Activated CD8-positive, alpha-beta T cell treated with anti-CD3 and anti-CD28 coated beads, Interleukin-2, amount 10 ng/mL, durations not matched to agents 7 days and 5 days (primary cell): ENCODE results near the gene KLK8. TPM values are rescaled to one million over a fixed set of nuclear protein-coding genes. Genes with fewer than 3 reads are reported as not detected.

Experiments used
- ATAC-seq: fragments of 150-1000 bp; cut with Tn5 transposase; one replicate; pipeline ENCODE4 v1.10.0; 2021; ENCODE audit warnings: moderate library complexity
- CTCF ChIA-PET: fragments of 350-600 bp; sonication (Branson Sonifier 250); formaldehyde crosslinking; loops from one replicate; lab custom pipeline; 2021; ENCODE audit warnings: antibody characterized with exemption; lab: Charles Lee
- POLR2A ChIA-PET: fragments of 350-600 bp; sonication (Branson Sonifier 250); formaldehyde crosslinking; loops from one replicate; lab custom pipeline; 2021; ENCODE audit warnings: antibody characterized with exemption; lab: Charles Lee
- DNase-seq: peaks from one replicate; pipeline ENCODE4 v3.0.0-alpha.2; 2020
- H3K27ac Mint-ChIP-seq: one replicate; pipeline ENCODE4 v1.8.0; 2021; ENCODE audit warnings: mild to moderate bottlenecking, mixed read lengths
- H3K27me3 Mint-ChIP-seq: one replicate; pipeline ENCODE4 v1.8.0; 2021; ENCODE audit warnings: low read depth, mixed read lengths
- H3K36me3 Mint-ChIP-seq: one replicate; pipeline ENCODE4 v1.8.0; 2021; ENCODE audit warnings: low read depth, mixed read lengths
- H3K4me1 Mint-ChIP-seq: one replicate; pipeline ENCODE4 v1.8.0; 2021; ENCODE audit warnings: low read depth, mixed read lengths
- H3K4me3 Mint-ChIP-seq: one replicate; pipeline ENCODE4 v1.8.0; 2021; ENCODE audit warnings: mild to moderate bottlenecking, mixed read lengths
- H3K9me3 Mint-ChIP-seq: one replicate; pipeline ENCODE4 v1.8.0; 2022; ENCODE audit warnings: mixed read lengths; ENCODE audit not compliant: insufficient read depth
- total RNA-seq, 2 experiments: library from RNA; stranded (reverse); gene quantifications; one replicate each; pipeline ENCODE4 v1.2.3, GENCODE V29; 2021

KLK8 gene
- total RNA-seq, 2 experiments from 2014 or later = not detected

- ATAC-seq = no peak
- no peak overlapping the region for H3K27ac Mint-ChIP-seq
- peaks cover 10% of the 10 kb centered on the region for H3K27me3 Mint-ChIP-seq
- ChIA-PET CTCF (no interaction called here), POLR2A (no interaction called here)
- no peaks in the 10 kb centered on the region for H3K36me3 Mint-ChIP-seq
- no peaks in the 10 kb centered on the region for H3K9me3 Mint-ChIP-seq
- no peak for DNase-seq
- no peaks in the 10 kb centered on the region for H3K4me1 Mint-ChIP-seq
- no peak overlapping the region for H3K4me3 Mint-ChIP-seq
These were observed 25.9 kb upstream of the KLK8 start for GRCh38 chr19:51027126-51027806.

GRCh38 chr19:51026554-51026831 is 25.1 kb upstream of the KLK8 start, which contains the start of gene KLK11:
KLK11 (minus strand) TSS chr19:51026616; CDS start chr19:51025631, 985 bp downstream.
- POLR2A ChIA-PET = no interaction called here
- Mint-ChIP-seq H3K4me1 (no peaks in the 10 kb centered on the region), H3K9me3 (no peaks in the 10 kb centered on the region), H3K27me3 (peaks cover 12% of the 10 kb centered on the region), H3K4me3 (no peak within 1 kb of the TSS), H3K36me3 (no peaks in the 10 kb centered on the region), H3K27ac (no peak within 1 kb of the TSS)
- ATAC-seq (no peak), DNase-seq (no peak)
- CTCF ChIA-PET = no interaction called here

DNA sequence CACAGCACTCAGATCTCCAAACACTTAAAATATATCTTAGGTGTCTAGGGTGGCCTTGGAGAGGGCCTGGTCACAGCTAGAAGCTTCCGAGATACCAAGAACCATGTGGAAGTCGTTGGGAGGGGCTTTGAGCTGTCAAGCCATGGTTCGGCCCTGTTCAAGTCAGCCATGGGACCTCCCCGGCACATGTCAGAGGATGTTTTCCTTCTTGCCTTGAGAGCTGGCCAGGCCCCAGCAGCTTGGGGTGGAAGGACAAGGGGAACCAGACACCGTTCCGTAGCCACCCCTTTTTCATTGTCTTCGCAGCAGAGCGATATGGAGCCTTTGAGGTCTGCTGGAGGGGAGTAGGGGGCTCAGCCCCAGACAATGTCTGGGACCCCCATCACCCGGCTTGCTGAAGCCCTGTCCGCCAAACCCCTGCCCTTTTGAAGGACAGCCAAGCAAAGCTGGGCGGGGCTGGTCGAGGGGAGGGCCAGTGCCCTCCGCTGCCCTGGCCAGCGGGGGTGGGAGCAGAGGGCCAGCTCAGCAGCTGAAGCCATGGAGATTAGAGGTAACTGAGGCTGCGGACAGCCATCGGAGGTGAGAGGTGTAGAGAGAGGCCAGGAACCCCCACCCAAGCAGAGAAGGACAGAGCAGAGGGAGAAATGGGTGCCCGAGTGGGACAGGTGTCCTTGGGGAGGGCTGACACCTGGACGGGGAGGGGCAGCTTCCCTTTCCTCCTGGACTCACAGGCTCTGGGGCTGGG is 24.6 kb upstream of the KLK8 start:
- CTCF ChIA-PET = interaction anchor here (0.6 kb wide), 1 partner anchor 144 kb away, joined by 3 read pairs; no protein-coding TSS in a partner anchor
- Mint-ChIP-seq H3K9me3 (no peaks in the 10 kb centered on the region), H3K4me1 (no peaks in the 10 kb centered on the region), H3K27me3 (peaks cover 15% of the 10 kb centered on the region), H3K36me3 (no peaks in the 10 kb centered on the region), H3K4me3 (no peak overlapping the region), H3K27ac (no peak overlapping the region)
- no peak for DNase-seq
- no peak for ATAC-seq
- POLR2A ChIA-PET = no interaction called here

DNA sequence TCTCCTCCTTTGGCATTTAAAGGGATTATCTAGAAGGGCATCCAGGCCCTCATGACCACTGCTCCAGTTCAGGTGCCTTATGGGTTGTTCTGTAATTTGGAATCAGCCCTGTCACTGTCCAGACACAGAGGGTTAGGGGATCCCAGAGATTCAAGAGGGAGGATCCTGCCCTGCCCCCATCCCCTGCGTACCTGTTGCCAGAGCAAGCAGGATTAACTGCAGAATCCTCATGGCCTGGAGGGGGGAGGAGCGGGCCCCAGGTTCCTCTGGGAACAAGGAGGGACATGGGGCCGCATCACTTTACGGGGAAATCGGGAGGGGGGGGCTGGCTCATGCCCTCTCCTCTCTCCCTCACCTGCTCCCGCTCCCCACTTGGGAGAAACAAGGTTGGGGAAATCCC is 24.0 kb upstream of the KLK8 start:
- no peak for ATAC-seq
- CTCF ChIA-PET = interaction anchor here (0.6 kb wide), 1 partner anchor 145 kb away, joined by 3 read pairs; no protein-coding TSS in a partner anchor

GRCh38 chr19:51024924-51025323 is 23.5 kb upstream of the KLK8 start:
- Mint-ChIP-seq H3K4me1 (peaks cover 1% of the 10 kb centered on the region), H3K27me3 (peaks cover 21% of the 10 kb centered on the region), H3K9me3 (no peaks in the 10 kb centered on the region), H3K4me3 (no peak overlapping the region), H3K36me3 (no peaks in the 10 kb centered on the region), H3K27ac (no peak overlapping the region)
- ChIA-PET CTCF (no interaction called here), POLR2A (no interaction called here)
- DNase-seq (no peak), ATAC-seq (no peak)

More for the DNA sequence above, 24.0 kb upstream of the KLK8 start:
- H3K36me3 Mint-ChIP-seq = no peaks in the 10 kb centered on the region
- H3K9me3 Mint-ChIP-seq = no peaks in the 10 kb centered on the region
- no peak for DNase-seq
- H3K4me3 Mint-ChIP-seq = no peak overlapping the region
- H3K27me3 Mint-ChIP-seq = peaks cover 16% of the 10 kb centered on the region
- H3K27ac Mint-ChIP-seq = no peak overlapping the region
- no peaks in the 10 kb centered on the region for H3K4me1 Mint-ChIP-seq
- POLR2A ChIA-PET = no interaction called here

GRCh38 chr19:51023946-51024345 is 22.5 kb upstream of the KLK8 start:
- ATAC-seq (no peak), DNase-seq (no peak)
- Mint-ChIP-seq H3K4me3 (no peak overlapping the region), H3K36me3 (no peaks in the 10 kb centered on the region), H3K27me3 (peaks cover 28% of the 10 kb centered on the region), H3K4me1 (peaks cover 4% of the 10 kb centered on the region), H3K27ac (no peak overlapping the region), H3K9me3 (no peaks in the 10 kb centered on the region)
- CTCF ChIA-PET = no interaction called here
- POLR2A ChIA-PET = no interaction called here

GRCh38 chr19:51022526-51022925 is 21.1 kb upstream of the KLK8 start:
- no peaks in the 10 kb centered on the region for H3K36me3 Mint-ChIP-seq
- ATAC-seq (no peak), DNase-seq (no peak)
- CTCF ChIA-PET = no interaction called here
- peaks cover 14% of the 10 kb centered on the region for H3K4me1 Mint-ChIP-seq
- POLR2A ChIA-PET = no interaction called here
- peaks cover 40% of the 10 kb centered on the region for H3K27me3 Mint-ChIP-seq
- no peak overlapping the region for H3K27ac Mint-ChIP-seq
- H3K4me3 Mint-ChIP-seq = no peak overlapping the region
- H3K9me3 Mint-ChIP-seq = no peaks in the 10 kb centered on the region

DNA sequence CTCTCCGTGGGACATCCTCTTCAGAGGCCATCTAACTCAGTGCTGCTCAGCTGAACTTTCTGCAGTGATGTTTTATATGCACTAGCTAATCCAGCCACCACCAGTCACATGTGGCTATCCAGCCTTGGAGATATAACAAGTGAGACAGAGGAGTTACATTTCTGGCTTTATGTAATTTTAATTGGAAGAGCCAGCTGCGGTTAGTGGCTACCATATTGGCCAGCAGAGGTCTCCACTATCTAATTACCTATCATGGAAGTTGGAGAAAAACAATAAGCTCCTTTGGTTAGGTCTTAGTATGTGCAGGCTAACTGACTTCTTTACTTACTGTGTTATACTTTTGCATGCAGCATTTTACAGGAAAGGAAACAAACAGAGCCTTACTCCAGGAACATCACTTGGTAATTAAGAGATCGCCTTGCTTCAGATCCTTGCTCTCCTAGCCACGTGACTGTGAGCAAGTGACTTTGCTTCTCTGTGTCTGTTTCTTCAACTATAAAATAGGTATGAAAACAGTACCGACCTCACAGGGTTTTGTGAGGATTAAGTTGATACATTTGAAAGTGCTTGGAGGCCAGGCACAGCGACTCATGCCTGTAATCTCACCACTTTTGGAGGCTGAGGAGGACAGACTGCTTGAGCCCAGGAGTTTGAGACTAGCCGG is 19.7 kb upstream of the KLK8 start:
- H3K27ac Mint-ChIP-seq = no peak overlapping the region
- peaks cover 19% of the 10 kb centered on the region for H3K4me1 Mint-ChIP-seq
- H3K4me3 Mint-ChIP-seq = no peak overlapping the region
- CTCF ChIA-PET = interaction anchor here (0.6 to 1.3 kb wide), 6 partner anchors 10 to 238 kb away, joined by 3 to 10 read pairs (median 4); no protein-coding TSS in a partner anchor
- peaks cover 49% of the 10 kb centered on the region for H3K27me3 Mint-ChIP-seq
- ATAC-seq (no peak), DNase-seq (peak; percentile 35)
- POLR2A ChIA-PET = no interaction called here
- H3K9me3 Mint-ChIP-seq = no peaks in the 10 kb centered on the region
- H3K36me3 Mint-ChIP-seq = no peaks in the 10 kb centered on the region

DNA sequence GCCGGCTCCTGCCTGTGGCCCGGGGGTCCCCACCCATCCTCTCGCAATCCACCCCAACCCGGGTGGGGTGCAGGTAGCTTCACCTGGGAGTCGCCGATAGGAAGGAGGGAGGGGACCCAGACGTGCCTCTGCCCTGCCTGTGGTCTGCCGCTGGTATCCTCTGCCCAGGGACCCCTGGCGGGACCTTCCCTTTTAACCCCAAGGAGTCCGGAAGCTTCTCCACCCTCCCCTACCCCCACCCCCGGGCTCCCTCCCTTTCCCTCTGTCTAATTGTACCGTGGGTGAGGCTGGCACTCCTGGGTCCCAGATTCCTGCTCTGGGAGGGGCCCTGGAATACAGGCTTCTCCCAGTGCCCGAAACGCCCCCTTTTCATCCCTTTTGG is 18.1 kb upstream of the KLK8 start, which contains the start of gene KLK10:
KLK10 (minus strand) TSS at position 166 of the 382 bp plus-strand sequence. CDS start 579 bp downstream, outside the sequence.
- peaks cover 20% of the 10 kb centered on the region for H3K4me1 Mint-ChIP-seq
- no peaks in the 10 kb centered on the region for H3K9me3 Mint-ChIP-seq
- H3K36me3 Mint-ChIP-seq = no peaks in the 10 kb centered on the region
- DNase-seq = no peak
- no peak for ATAC-seq
- H3K27me3 Mint-ChIP-seq = peaks cover 59% of the 10 kb centered on the region
- no peak within 1 kb of the TSS for H3K27ac Mint-ChIP-seq
- no peak within 1 kb of the TSS for H3K4me3 Mint-ChIP-seq
- CTCF ChIA-PET = no interaction called here
- POLR2A ChIA-PET = interaction anchor here (0.6 kb wide), 1 partner anchor 540 kb away, joined by 3 read pairs; no protein-coding TSS in a partner anchor

DNA sequence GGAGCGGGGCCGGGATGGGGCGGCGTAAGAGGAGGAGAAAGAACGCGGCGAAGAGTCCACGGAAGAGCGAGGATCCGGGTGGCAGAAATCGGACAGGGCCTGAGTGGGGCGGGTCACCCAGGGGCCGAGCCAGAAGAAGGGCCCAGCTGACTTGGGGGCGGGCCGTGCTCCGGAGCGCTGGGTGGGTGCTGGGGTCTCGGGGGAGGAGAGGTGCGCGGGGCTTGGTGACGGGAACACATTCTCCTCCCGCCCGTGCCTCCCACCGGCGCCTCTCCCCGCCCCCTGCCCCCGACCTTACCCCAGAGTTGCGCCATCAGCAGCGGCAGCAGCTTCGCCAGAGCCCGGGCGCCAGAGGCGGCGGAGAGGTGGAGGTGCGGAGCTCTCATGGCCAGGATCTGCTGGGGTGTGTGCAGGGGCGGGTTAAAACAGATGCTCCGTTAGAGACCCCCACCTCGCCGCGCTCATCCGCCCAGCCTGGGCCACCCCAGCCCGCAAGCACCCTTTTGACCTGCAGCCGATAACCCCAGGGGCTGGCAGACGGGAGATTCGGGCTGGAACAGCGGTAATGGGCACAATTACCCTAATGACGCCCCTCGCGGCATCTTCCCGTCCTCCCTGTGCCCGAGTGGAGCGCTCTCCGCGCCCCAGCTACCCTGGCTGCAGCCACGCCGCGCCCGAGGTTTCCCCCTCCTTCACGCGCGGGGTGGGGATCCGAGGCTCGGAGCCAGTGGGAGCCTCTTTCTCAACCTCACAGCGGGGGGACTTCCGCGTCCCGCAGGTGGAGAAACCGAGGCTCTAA is 17.5 kb upstream of the KLK8 start:
- no peaks in the 10 kb centered on the region for H3K9me3 Mint-ChIP-seq
- DNase-seq (no peak), ATAC-seq (peak; percentile 7)
- H3K36me3 Mint-ChIP-seq = no peaks in the 10 kb centered on the region
- POLR2A ChIA-PET = no interaction called here
- H3K27me3 Mint-ChIP-seq = peaks cover 64% of the 10 kb centered on the region
- peaks cover 23% of the 10 kb centered on the region for H3K4me1 Mint-ChIP-seq
- no peak overlapping the region for H3K4me3 Mint-ChIP-seq
- CTCF ChIA-PET = no interaction called here
- no peak overlapping the region for H3K27ac Mint-ChIP-seq
